NOMO-1 treated with dmso at 0.1 percent for 144 hours (cell line): ENCODE results near the gene NFIA.

Experiments
- DNase-seq: peaks from one replicate; lab custom pipeline; 2025; ENCODE audit not compliant: unreplicated experiment; lab: John Stamatoyannopoulos, UW

NFIA gene

DNA sequence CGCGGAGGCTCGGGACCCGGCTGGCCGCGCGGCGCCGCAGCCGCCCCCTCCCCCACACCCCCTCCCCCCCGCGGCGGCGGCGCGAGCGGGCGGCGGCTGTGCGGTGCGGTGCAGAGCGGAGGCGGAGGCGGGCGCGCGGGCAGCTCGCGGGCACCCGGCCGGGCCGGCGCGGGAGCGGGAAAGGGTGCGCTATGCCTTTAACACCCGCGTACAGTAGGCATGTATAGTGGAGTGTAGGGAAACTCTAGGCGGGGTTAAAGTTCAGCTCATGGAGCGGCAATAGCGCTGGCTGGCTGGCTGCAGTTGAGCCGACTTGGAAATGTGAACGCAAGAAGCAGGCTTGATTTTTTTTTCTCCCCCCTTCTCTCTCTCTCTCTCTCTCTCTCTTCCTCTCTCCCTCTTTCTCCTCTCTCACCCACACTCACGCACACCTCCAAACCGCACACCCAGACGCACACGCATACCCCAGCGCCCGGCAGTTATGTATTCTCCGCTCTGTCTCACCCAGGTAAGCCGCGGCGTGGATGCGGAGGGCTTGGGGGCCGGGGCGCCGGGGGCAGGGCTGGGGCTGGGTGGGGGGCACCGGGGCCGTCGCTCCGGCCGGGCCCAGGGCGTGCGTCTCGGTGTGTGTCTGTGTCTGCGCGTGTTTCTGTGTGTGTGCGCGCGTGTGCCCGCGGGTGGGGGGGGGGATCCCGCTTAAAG, at the start of gene NFIA:
NFIA (plus strand) TSS at position 251 of the 702 bp plus-strand sequence.
- DNase-seq, result no peak

DNA sequence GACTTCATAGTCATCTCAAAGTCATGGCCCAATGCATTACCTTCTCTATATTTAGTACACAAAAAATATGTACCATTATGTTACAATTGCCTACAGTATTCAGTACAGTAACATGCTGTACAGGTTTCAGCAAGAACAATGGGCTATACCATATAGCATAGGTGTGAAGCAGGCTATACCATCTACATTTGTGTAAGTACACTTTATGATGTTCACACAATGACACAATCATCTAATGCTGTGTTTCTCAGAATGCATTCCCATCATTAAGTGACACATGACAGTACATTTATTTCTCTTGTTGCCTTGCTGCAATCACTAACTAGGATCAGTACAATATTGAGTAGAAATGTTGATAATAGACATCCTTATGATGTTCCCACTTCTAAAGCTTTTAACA, 46.5 kb upstream of the NFIA start:
- no peak for DNase-seq

DNA sequence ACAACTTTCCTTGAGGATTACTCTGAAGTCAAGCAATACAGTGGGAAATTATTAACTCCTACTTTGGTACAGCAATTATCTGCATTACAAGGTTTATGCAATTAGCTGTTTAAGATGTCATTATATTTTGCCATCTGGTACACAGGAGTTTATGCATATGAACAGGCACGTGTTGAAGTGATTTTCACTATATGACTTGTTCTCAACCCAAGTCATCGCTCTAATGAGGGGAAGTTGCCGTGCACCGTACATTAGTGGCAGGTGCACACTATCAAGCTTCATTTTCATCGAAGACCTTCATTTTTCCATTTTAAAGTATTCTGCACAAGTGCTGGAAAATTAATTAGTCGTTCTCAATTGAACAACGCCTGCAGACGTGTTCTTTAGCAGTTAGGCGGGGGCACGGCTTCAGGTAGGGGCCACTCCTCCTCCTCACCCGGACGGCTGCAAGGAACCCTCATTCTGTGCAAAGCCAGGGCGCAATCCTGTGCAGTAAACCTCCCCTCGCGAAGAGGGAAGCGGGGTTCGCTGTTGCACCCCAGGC, 39.8 kb upstream of the NFIA start:
- DNase-seq, result no peak

DNA sequence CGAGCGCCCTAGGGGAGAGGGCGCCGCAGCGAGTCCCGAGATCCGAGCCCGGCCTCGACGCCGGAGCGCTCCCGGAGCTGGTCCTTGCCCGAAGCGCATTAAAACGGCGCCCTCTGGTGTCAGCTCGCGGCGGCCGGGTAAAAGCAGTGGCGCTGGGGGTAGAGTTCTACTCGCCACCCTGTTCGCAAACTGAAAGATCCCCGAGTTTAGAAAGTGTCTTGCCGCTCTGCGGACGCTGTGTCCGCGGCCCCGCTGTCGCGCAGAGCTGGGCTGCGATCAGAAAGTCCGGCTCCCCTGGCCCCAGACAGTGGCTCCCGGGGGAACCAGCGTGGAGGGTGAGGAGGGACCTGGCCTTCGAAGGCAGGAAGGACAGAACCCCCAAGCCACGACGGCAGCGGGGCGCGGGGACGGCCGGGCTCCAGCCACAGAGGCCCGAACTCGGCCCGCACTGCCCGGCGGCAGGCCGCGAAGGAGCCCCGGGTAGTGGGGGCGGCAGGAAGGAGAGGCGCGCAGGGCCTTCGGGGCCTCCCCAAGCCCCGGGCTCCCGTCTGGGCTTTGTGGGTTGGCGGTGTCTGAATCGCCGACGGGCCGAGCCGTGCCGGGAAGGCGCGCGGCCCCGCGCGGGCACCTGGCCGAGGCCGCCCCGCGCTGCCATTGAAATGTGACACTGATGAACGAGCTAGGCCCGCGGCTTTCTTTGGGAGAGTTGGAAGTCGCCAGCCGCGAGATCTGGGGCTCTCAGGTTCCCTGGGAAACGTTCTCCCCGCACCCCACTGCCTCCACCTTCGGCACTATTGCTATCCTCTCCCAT, 39.1 kb upstream of the NFIA start:
- DNase-seq, result peak; percentile 38

DNA sequence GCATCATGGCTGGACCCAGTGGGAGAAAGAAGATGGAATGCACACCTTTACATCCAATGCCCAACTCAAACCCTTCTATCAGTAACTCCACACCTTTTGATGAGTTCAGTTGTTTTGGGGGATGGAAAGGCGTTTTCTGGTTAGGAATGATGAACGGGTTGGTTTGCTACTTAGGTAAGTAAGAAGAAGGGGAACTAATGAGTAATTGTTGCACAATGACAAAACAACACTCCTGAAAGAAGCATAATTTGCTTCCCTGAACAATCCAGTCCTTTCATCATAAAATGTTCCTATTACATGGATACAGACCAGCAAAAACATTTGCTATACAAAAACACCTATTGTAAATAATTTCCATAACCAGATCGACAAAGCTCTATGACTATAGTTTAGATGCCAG, 35.9 kb upstream of the NFIA start:
- DNase-seq, result no peak

DNA sequence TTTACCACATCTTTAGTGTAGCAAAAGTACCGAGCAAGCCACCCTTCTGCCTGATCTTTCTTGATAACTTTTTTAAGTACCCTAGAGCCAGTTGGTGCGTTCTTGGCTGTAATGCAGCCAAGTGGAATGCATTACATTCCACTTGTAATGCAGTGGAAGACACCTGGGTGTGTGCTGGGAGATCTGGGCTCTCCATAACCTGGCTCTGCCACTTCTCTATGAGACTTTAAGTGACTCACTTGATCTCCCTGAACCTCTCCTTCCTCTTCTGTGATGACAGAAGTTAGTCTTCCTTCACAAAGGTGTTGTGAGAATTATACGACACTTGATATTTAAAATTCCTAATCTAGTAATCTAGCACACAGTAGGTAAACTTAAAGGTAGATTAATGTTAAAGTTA, 35.3 kb upstream of the NFIA start:
- DNase-seq, result no peak

DNA sequence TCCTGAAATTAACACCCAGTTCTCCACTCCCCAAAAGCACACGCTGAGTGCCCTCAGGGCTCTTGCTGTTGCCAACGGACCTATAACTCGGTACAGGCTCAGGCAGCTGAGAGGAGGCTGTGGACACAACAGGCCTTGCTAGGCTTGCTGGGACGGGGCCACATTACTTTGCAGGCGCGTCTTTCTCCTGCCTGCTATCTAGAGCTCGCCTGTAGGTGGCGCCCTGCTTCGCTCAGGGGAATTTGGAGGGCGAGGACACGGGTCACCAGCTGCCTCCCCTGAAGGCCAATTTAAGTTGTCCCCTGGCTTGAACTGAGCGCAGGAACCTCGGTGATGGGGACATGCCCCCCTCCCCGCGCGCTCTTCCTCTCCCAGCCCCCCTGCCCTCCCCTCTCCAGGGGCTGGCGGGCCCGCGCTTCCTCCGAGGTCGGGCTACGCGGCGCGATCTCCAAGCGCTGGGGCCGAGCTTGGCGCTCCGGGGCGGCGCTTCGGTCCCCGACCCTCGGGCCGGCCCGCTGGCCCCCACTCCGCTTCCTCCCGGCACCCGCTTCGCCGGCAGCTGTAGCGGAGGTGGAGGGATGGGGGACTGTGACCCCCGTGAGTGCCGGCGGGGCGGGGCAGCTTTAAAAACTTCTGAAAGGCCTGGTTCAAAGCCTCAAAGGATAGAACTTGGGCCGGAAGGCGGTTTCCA, 32.4 kb upstream of the NFIA start:
- peak; percentile 69 for DNase-seq

DNA sequence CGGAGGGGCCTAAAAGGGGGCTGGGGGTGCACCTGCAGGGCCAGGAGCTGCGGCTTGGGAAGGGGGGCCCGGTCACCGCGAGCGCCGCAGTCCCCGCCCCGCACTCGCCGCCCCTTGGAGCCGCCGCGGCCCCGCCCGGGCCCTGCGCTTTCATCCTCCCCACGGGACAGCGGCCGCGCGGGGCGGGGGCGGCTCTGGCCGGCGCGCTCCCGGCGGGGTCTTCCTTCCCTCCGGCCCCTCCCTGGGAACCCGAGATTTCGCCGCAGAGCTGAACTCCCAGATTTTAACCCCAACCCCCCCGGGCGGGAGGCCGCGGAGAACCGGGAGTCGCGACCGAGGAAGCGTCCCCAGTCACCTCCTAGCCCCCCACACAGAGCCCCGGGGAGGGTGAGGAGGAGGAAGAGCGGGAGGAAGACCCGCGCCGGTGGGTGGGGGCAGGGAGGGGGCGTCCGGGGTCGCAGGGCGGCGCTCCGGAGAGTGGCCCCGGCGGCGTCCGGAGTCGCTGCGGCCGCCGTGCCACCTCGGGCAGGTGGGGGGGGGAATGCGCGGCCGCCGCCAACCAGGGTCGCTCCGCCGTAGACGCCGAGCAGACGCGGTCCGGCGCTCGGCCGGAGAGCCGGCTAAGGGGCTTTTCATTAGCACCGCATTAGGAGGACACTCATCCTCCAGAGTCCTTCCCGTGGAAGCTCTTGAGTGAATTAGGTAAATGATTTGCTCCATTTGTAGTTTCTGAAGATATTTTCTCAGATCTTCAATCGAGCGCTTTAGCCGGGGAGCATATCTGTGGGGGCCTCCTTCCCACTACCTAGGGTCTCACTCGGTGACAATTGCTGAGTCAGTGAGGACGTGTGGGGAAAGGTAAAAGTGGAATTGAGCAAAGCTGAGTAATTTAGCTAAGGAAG, 31.6 kb upstream of the NFIA start:
- no peak for DNase-seq

DNA sequence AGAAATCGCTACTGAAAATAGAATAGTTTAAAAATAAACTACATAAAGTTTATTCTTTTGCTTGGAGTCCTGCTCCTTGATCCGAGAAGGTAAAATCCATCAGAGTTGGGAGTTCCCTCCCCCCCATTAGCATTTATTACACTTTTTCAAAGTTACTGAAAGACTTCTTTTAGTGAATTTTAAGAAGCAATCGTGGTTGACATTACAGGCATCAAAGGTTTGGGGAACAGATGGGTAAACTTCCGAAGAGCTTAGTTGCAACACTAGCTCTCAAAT, 31.0 kb upstream of the NFIA start:
- no peak for DNase-seq

DNA sequence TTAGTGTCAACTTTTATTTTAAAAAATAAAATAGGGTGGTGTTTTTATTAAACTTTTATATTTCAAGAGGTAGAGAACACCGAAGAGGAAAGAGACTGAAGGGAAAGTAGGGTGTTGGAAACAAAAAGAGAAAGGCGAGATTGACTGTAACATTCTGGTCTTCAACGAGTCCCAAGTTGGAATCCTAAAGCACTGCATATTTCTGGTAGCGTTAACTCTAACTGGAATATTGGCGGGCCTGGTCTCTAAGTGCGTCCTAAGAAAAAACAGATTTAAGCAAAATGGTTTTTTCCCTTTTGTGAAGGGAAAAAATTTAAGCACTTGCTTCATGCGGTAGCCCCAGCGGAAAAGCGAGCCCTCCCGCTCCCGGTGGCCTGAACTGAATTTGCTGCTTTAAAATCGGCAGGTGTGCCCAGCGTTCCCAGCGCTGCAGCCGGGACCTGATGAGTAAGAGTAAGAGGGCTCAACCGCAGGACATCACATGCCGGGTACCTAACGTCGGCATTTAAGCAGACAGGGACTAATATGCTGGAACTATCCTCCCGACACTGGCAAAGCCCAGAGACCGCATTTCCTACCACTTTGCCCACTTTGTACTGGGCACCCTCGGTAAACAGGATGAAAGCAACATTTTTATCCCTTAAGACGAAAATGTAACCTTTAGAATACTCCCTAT, 30.5 kb upstream of the NFIA start:
- DNase-seq, result no peak

DNA sequence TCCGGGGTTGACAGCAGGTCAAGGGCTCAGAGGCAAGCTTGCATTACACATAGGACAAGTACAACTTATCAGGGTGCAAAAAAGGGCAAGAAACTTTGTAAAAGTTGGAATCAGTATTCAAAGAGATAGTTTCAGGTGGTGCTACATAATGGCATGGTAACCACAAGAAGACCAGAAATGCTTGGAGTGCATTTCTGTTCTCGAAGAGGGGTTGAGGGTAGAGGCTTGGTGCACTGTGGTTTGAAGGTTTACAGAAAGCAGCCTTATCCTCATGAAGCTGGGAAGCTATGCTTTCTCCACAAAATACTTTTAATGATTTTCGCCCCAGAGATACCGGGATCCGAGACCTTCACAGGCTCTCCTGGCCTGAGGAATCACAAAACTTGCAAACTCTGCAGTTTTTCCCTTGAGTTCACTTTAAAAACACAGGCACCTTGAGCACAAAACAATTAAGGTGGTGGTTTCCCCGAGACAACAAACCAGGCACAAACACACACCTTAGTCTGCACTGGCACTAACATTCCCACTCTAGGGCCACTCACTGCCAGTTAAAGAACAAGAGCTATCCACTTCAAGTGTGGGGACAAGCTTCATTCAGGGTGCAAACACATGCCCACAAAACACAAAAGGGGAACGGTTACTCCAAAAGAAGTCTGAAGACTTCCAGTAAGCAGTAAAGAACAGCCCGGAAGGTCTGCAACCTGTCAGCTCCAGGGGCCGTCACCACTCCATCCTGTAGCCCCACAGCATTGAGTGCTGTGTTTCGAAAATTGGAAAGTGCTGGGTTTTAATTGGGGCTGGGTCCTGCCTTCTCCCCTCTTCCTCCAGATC, 29.8 kb upstream of the NFIA start:
- DNase-seq, result no peak

DNA sequence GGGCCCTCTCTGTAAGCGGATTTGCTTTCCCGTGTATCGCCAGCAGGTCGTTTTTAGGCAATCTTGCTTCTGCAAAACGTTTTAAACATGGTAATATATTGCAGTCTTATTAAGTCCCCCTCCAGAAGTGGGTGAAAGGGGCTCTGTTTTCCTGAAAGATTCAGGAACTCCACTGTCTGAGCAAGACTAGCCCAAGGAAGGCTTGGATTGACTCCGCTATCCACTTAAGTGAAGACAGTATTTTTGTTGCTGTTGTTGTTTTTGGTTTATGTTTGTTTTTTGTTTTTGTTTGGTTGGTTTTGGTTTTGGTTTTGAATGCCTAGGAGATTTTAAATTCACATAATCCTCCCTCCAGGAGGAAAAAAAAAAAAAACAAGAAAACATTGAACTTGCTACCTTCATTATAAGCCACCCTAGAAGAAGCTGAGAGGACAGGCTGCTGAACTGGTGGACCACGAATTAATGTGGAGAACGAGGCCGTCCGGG, 29.1 kb upstream of the NFIA start:
- DNase-seq, result no peak

DNA sequence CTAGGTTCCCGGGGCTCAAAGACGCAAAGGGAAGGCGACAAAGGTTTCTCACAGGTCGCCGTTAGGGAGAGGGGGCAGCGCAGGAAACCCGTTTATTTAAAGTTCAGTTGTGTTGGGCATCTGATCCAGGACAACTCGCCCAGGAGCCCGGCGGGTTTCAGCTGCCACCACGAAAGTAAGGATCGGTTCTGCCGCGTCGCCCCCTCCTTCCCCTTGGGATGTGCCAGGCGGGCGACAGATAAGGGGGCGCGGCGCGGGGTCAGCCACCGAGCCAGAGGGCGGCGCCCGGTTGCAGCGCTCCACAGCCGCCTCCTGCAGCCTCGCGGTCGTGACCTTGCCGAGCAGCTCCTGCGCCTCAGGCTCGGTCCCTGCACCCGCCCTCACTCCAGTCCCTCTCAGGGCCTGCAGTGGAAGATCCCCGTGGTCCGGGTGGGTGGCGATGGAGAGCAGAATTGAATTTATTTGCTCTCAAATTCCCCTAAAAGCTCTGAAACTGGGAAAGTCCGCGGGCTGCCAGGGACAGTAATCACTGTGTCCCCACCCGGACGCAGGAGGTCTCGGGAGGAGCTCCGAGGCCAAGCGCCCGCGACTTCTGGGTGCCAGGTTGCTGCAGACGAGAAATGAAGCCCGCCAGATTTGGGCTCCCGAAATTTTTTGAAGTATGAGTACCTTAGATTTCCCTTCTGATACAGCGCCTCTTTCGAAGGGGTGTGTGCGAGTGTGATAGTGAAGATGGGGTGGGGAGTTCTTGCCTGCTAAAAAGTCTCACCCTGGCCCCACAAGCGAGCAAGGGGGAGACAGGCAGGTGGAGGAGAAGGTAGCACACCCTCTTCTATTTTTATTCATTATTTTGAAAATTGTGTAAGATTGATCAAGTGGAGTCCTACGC, 28.4 kb upstream of the NFIA start:
- no peak for DNase-seq

DNA sequence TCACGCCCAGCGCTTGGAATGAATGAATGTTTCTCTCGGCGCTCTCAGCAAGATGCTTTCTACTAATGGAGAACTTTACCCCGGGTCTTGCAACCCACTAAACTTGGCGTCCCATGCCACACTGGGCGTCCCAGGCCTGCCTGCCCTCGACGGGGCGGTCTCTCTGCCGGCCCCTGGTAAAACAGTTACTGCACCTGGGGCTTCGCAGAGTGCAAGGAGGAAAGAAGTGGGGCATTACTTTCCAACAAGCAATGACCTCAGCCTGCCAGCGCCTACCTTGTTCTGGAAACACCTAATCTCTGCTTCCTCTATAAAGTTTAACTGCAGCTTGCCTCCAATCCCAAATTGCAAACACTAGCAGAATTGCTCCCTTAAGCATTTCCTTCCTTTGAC, 27.8 kb upstream of the NFIA start:
- no peak for DNase-seq

DNA sequence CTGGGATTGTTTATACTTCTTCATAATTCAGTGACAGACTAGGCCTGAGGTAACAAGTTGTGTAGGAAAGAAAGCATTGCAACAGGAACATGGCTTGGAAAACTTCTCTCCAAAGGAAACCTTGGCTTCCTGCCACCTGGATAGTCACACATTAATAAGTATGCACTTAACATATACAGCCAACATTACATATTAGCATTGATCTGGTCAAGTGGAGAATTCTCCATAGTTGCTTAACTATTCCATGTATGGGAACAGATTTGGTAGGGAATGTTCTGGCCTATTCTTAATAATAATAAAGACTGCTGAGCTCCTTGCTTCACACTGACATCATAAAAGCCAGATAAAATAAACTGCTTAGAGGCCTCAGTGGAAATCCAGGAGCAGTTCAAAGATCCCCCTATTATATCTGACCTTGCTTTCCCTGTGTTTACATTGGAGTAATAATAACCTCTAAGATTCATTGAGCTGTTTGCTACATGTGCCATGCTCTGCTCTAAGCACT, 27.2 kb upstream of the NFIA start:
- DNase-seq, result no peak

DNA sequence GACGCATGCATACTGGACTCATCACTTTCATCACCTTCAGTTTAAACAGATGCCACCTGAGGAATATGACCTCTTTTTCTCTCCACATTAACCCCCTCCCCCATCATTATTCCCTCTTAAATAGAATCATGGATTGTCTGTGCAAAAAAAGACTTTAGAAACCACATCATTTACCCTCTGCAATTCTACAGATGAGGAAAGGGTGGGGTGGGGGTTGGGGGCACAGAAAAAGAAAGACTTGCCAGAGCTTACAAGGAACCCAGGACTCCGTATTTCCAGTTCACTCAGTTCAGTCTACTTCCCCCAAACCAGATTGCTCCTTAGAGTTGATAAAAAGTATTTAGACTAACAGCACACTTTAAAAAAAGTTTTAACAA, 26.2 kb upstream of the NFIA start:
- DNase-seq, result no peak

DNA sequence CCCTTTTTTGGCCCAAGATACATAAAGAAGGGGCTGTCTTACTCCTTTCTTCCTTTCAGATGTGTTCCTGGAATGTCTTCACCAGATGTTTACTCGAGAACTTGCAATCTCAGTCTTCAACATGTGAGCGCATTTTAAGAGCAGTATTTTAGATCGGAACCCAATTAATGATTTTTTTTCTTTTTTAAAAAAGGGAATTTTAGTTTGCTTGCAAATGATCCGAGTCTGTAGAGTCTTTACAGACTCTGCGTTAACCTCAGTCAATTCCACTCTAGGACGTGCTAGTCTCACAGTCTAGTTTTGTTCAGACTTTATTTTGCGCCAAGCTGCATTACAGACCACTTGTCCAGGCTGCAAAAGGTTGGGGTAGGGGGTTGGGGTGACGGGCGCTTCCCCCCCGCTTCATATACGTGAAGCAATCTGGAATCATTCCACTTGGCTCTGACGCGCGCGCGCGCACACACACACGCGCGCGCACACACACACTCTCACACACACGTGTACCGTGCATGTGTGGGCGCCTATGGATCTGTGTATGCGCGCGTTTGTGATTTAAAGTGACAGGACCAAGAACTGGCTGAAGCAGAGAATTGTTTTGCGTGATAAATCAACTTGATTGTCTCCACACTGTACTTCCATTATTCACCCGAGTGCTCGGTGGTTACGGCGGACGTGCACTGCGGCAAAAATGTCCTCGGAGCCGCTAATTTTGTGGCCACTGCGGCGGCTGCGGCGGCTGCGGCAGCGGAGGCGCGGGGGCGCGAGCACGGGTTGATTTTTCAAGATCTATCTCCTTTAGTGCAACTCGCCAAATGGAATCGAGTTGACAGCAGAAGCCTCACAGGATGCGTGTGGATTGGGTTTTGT, 25.6 kb upstream of the NFIA start:
- no peak for DNase-seq
